Measurements from ENCODE around the gene MAU2. TPM values are rescaled to one million over a fixed set of nuclear protein-coding genes. Genes with fewer than 3 reads are reported as not detected.

Gene MAU2
- total RNA-seq, 1 donor from 2014 or later = 55.2 TPM

DNA sequence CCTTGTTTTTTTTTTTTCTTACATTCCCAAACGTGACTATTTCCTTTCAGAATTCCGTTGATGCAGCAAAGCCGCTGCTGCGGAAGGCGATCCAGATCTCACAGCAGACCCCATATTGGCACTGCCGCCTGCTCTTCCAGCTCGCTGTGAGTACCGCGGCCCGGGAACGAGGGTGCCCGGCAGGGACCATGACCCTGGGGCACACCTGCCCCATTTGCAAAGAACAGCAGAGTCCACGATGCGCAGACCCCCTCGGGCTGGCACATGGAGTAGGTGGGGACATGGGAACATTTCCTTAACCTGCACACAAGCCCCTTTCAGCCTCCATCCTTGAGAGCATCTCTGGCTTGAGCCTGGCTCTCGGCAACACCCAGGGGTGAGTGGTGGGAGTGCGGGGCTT lies 16.5 kb downstream of the MAU2 start:
- DNase-seq (ENCODE audit: extremely low spot score in 2 of 2) = no peak
- Histone ChIP-seq H3K36me3 (peaks cover 8 to 72% of the 10 kb centered on the region in 2 donors), H3K9me3 (no peaks in the 10 kb centered on the region), H3K27ac (no peak overlapping the region), H3K4me1 (peaks cover 27% of the 10 kb centered on the region), H3K27me3 (no peaks in the 10 kb centered on the region), H3K4me3 (no peak overlapping the region)
- TF ChIP-seq POLR2AphosphoS5 (IDR thresholded peaks at IDR 0.05; ENCODE audit: insufficient read depth in 1 of 2, low read depth in 1 of 2) (no peak), POLR2A (IDR thresholded peaks at IDR 0.05) (no peak)
- TF ChIP-seq, protein P1, sequence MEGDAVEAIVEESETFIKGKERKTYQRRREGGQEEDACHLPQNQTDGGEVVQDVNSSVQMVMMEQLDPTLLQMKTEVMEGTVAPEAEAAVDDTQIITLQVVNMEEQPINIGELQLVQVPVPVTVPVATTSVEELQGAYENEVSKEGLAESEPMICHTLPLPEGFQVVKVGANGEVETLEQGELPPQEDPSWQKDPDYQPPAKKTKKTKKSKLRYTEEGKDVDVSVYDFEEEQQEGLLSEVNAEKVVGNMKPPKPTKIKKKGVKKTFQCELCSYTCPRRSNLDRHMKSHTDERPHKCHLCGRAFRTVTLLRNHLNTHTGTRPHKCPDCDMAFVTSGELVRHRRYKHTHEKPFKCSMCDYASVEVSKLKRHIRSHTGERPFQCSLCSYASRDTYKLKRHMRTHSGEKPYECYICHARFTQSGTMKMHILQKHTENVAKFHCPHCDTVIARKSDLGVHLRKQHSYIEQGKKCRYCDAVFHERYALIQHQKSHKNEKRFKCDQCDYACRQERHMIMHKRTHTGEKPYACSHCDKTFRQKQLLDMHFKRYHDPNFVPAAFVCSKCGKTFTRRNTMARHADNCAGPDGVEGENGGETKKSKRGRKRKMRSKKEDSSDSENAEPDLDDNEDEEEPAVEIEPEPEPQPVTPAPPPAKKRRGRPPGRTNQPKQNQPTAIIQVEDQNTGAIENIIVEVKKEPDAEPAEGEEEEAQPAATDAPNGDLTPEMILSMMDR (IDR thresholded peaks at IDR 0.05) = no peak
- intact Hi-C loops (cut with DNase I) = no loop called here

DNA sequence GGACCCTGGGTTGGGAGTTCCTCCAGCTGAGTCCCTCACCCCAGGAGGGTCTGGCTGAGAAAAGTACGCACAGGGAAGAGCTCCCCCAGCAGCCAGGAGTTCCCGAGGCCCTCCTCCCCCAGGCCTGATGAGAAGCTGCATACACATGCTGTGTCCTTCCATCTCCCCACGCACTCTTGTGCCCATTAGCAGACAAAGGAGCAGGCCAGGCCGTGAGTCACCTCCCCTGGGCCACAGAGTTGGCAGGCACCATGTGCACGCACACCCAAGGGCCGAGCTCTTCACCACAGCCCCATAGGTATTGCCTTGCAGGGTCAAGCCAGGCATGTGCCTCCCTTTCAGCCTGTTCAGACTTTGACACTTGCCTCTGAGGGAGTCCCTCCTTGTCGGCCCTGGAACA lies 17.5 kb downstream of the MAU2 start:
- TF ChIP-seq POLR2A (IDR thresholded peaks at IDR 0.05) (no peak), POLR2AphosphoS5 (IDR thresholded peaks at IDR 0.05; ENCODE audit: insufficient read depth in 1 of 2, low read depth in 1 of 2) (no peak)
- TF ChIP-seq, protein P1 (IDR thresholded peaks at IDR 0.05) = no peak
- intact Hi-C loops (cut with DNase I) = no loop called here
- no peak overlapping the region for H3K4me3 ChIP-seq
- DNase-seq (ENCODE audit: extremely low spot score in 2 of 2) = no peak
- H3K4me1 ChIP-seq = peaks cover 27% of the 10 kb centered on the region
- H3K27ac ChIP-seq = no peak overlapping the region
- H3K36me3 ChIP-seq = peaks cover 8 to 80% of the 10 kb centered on the region in 2 donors
- no peaks in the 10 kb centered on the region for H3K9me3 ChIP-seq
- no peaks in the 10 kb centered on the region for H3K27me3 ChIP-seq

DNA sequence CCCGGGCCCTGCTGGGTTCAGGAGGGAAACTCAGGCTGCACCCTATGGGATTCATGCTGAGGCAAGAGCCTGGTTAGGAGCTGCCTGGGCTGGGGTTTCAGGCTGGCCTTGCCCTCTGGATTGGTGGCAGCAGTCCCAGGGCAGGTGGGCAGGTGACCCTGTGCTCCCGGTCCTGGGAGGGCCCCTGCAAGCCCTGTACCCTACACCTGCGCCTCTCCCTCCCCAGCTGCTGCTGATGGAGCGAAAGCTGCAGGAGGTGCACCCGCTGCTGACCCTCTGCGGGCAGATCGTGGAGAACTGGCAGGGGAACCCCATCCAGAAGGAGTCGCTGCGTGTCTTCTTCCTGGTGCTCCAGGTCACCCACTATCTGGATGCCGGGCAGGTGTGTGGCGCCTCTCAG lies 20.4 kb downstream of the MAU2 start:
- TF ChIP-seq, protein P1 (IDR thresholded peaks at IDR 0.05) = no peak
- TF ChIP-seq POLR2AphosphoS5 (IDR thresholded peaks at IDR 0.05; ENCODE audit: insufficient read depth in 1 of 2, low read depth in 1 of 2) (no peak), POLR2A (IDR thresholded peaks at IDR 0.05) (no peak)
- intact Hi-C loops (cut with DNase I) = no loop called here
- Histone ChIP-seq H3K9me3 (no peaks in the 10 kb centered on the region), H3K27ac (no peak overlapping the region), H3K4me1 (peaks cover 8% of the 10 kb centered on the region), H3K36me3 (peaks cover 8 to 93% of the 10 kb centered on the region in 2 donors), H3K4me3 (no peak overlapping the region), H3K27me3 (no peaks in the 10 kb centered on the region)
- DNase-seq (ENCODE audit: extremely low spot score in 2 of 2) = no peak

DNA sequence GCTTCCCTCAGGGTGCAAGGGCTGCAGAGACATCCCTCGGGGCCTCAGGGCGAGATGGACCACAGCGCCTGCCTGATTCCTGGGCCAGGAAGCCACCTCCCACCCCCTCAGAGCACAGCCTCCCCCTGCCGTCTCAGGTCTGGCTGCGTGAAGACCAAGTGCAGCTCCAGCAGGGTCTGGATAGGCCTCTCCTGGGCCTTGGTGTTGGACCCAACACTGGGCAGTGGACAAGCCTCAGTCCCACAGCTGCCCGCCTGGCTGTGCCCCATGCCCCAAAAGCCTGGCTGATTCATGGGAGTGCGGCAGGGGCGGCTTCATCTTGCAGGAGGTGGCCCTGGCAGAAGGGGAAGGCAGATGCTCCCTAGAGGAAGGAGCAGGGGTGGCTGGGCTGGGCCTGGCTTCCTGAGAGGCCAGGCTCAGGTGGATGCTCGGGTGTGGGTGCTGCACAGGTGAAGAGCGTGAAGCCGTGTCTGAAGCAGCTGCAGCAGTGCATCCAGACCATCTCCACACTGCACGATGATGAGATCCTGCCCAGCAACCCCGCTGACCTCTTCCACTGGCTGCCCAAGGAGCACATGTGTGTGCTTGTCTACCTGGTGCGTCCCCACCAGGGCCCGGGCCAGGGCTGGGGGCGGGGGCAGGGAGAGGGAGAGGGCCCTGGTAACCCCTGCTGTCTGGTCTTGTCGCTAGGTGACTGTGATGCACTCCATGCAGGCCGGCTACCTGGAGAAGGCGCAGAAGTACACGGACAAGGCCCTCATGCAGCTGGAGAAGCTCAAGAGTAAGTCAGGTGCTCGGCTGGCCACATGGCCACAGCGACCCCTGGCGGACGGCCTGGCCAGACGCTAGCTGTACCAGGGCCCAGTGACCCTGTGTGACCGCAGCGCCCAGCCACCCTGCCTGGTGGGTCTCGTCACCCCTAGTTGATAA lies 21.7 kb downstream of the MAU2 start:
- Histone ChIP-seq H3K27me3 (no peaks in the 10 kb centered on the region), H3K9me3 (no peaks in the 10 kb centered on the region), H3K4me1 (peaks cover 8% of the 10 kb centered on the region), H3K36me3 (peaks cover 8 to 90% of the 10 kb centered on the region in 2 donors), H3K27ac (no peak overlapping the region), H3K4me3 (no peak overlapping the region)
- no peak for DNase-seq (ENCODE audit: extremely low spot score in 2 of 2)
- TF ChIP-seq, protein P1 (IDR thresholded peaks at IDR 0.05) = peak; percentile 14 to 46 (median 23)
- no peak for TF ChIP-seq POLR2AphosphoS5 (IDR thresholded peaks at IDR 0.05; ENCODE audit: insufficient read depth in 1 of 2, low read depth in 1 of 2)
- TF ChIP-seq POLR2A (IDR thresholded peaks at IDR 0.05) = no peak
- intact Hi-C loops (cut with DNase I) = no loop called here

DNA sequence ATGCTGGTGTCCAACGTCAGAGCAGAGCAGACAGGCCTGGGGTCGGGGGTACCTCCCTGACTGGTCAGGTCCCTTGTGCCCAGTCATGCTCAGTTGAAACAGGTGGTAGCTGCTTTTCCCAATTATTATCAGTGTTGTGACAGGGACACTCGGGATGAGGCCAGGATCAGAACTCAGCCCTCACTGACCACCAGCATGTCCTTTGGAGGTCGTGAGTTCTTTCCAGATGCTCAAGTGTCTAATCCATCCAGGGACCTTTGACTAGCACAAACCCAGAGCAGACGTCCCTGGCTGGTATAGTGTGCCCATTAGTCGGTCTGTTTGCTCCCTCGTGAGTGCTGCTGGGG lies 22.4 kb downstream of the MAU2 start:
- no peaks in the 10 kb centered on the region for H3K9me3 ChIP-seq
- H3K4me1 ChIP-seq = peaks cover 5% of the 10 kb centered on the region
- H3K4me3 ChIP-seq = no peak overlapping the region
- peaks cover 8 to 90% of the 10 kb centered on the region in 2 donors for H3K36me3 ChIP-seq
- no peaks in the 10 kb centered on the region for H3K27me3 ChIP-seq
- no peak for DNase-seq (ENCODE audit: extremely low spot score in 2 of 2)
- no peak overlapping the region for H3K27ac ChIP-seq
- TF ChIP-seq POLR2AphosphoS5 (IDR thresholded peaks at IDR 0.05; ENCODE audit: insufficient read depth in 1 of 2, low read depth in 1 of 2) (no peak), POLR2A (IDR thresholded peaks at IDR 0.05) (no peak)
- TF ChIP-seq, protein P1 (IDR thresholded peaks at IDR 0.05) = no peak
- intact Hi-C loops (cut with DNase I) = no loop called here
